Measurements from ENCODE around the gene PTPRT. TPM values are rescaled to one million over a fixed set of nuclear protein-coding genes. Genes with fewer than 3 reads are reported as not detected.

PTPRT gene
- total and polyA plus RNA-seq, 2 donors (not counting 1 experiment from before 2014, with no cell fraction given) = not detected

GRCh38 chr20:42441864-42442331 lies 747.8 kb downstream of the PTPRT start:
- H2AFZ ChIP-seq (ENCODE audit: low read length) = no peak overlapping the region
- no peak for DNase-seq (ENCODE audit: low read depth in 2 of 2)
- H4K20me1 ChIP-seq (ENCODE audit: control insufficient read depth, extremely low read depth, insufficient read depth, low read length) = no peaks in the 10 kb centered on the region
- H3K9ac ChIP-seq (ENCODE audit: insufficient read depth, low read length) = no peak overlapping the region
- no peak overlapping the region for H3K27ac ChIP-seq (ENCODE audit: insufficient read depth, low read length)
- no peak overlapping the region for H3K4me2 ChIP-seq (ENCODE audit: extremely low read depth, insufficient read depth, low read length)
- H3K9me3 ChIP-seq (ENCODE audit: control insufficient read depth, insufficient read depth, low read depth, low read length) = no peaks in the 10 kb centered on the region
- H3K27me3 ChIP-seq (ENCODE audit: control insufficient read depth, insufficient read depth, low read length) = no peaks in the 10 kb centered on the region
- H3K36me3 ChIP-seq (ENCODE audit: control insufficient read depth, insufficient read depth, low read length) = no peaks in the 10 kb centered on the region
- TF ChIP-seq CTCF (conservative IDR thresholded peaks at IDR 0.05 in 1 of 2, IDR thresholded peaks at IDR 0.05 in 1 of 2; ENCODE audit: low read depth in 1 of 2, low read length in 2 of 2) = no peak
- no peak overlapping the region for H3K4me3 ChIP-seq (replicated peaks in 1 of 4; ENCODE audit: control extremely low read depth in 1 of 4, insufficient read depth in 1 of 4, low read depth in 3 of 4, low read length in 4 of 4)
- no peaks in the 10 kb centered on the region for H3K79me2 ChIP-seq (ENCODE audit: control insufficient read depth, insufficient read depth, low read length)
- no peaks in the 10 kb centered on the region for H3K4me1 ChIP-seq (ENCODE audit: control insufficient read depth, extremely low read depth, insufficient read depth, low read length)

- Histone ChIP-seq H3K4me3 (replicated peaks in 1 of 4; ENCODE audit: control extremely low read depth in 1 of 4, insufficient read depth in 1 of 4, low read depth in 3 of 4, low read length in 4 of 4) (no peak overlapping the region), H3K27me3 (ENCODE audit: control insufficient read depth, insufficient read depth, low read length) (no peaks in the 10 kb centered on the region), H3K4me2 (ENCODE audit: extremely low read depth, insufficient read depth, low read length) (no peak overlapping the region), H3K27ac (ENCODE audit: insufficient read depth, low read length) (no peak overlapping the region), H3K4me1 (ENCODE audit: control insufficient read depth, extremely low read depth, insufficient read depth, low read length) (no peaks in the 10 kb centered on the region), H3K79me2 (ENCODE audit: control insufficient read depth, insufficient read depth, low read length) (no peaks in the 10 kb centered on the region), H3K9ac (ENCODE audit: insufficient read depth, low read length) (no peak overlapping the region), H2AFZ (ENCODE audit: low read length) (no peak overlapping the region), H4K20me1 (ENCODE audit: control insufficient read depth, extremely low read depth, insufficient read depth, low read length) (no peaks in the 10 kb centered on the region), H3K9me3 (ENCODE audit: control insufficient read depth, insufficient read depth, low read depth, low read length) (no peaks in the 10 kb centered on the region), H3K36me3 (ENCODE audit: control insufficient read depth, insufficient read depth, low read length) (no peaks in the 10 kb centered on the region)
- no peak for DNase-seq (ENCODE audit: low read depth in 2 of 2)
- TF ChIP-seq EZH2 (IDR thresholded peaks at IDR 0.05; ENCODE audit: low read length, missing control alignments) (no peak), CTCF (conservative IDR thresholded peaks at IDR 0.05 in 1 of 2, IDR thresholded peaks at IDR 0.05 in 1 of 2; ENCODE audit: low read depth in 1 of 2, low read length in 2 of 2) (no peak)
Observed at GRCh38 chr20:42441196-42441863, 748.4 kb downstream of the PTPRT start.

GRCh38 chr20:42435230-42435629 lies 754.5 kb downstream of the PTPRT start:
- H3K36me3 ChIP-seq (ENCODE audit: control insufficient read depth, insufficient read depth, low read length) = no peaks in the 10 kb centered on the region
- H3K27me3 ChIP-seq (ENCODE audit: control insufficient read depth, insufficient read depth, low read length) = no peaks in the 10 kb centered on the region
- H4K20me1 ChIP-seq (ENCODE audit: control insufficient read depth, extremely low read depth, insufficient read depth, low read length) = no peaks in the 10 kb centered on the region
- no peaks in the 10 kb centered on the region for H3K9me3 ChIP-seq (ENCODE audit: control insufficient read depth, insufficient read depth, low read depth, low read length)
- H3K9ac ChIP-seq (ENCODE audit: insufficient read depth, low read length) = no peak overlapping the region
- H3K4me3 ChIP-seq (replicated peaks in 1 of 4; ENCODE audit: control extremely low read depth in 1 of 4, insufficient read depth in 1 of 4, low read depth in 3 of 4, low read length in 4 of 4) = no peak overlapping the region
- no peaks in the 10 kb centered on the region for H3K4me1 ChIP-seq (ENCODE audit: control insufficient read depth, extremely low read depth, insufficient read depth, low read length)
- no peak overlapping the region for H2AFZ ChIP-seq (ENCODE audit: low read length)
- DNase-seq (ENCODE audit: low read depth in 2 of 2) = no peak
- H3K4me2 ChIP-seq (ENCODE audit: extremely low read depth, insufficient read depth, low read length) = no peak overlapping the region
- H3K79me2 ChIP-seq (ENCODE audit: control insufficient read depth, insufficient read depth, low read length) = no peaks in the 10 kb centered on the region
- H3K27ac ChIP-seq (ENCODE audit: insufficient read depth, low read length) = no peak overlapping the region
- TF ChIP-seq EZH2 (IDR thresholded peaks at IDR 0.05; ENCODE audit: low read length, missing control alignments) = no peak
- no peak for TF ChIP-seq CTCF (conservative IDR thresholded peaks at IDR 0.05 in 1 of 2, IDR thresholded peaks at IDR 0.05 in 1 of 2; ENCODE audit: low read depth in 1 of 2, low read length in 2 of 2)
